RWPE2 (cell line): ENCODE measurements around the gene CSH2.
"Not testable (repeated sequence)": the region's sequence is repeated elsewhere in the genome, so short reads cannot be mapped to it uniquely, and the experiment has no call there.

Source experiments
- ATAC-seq: fragments of 200-7000 bp; cut with Tn5 transposase; 3 replicates; pipeline ENCODE4 v1.9.1; 2021; ENCODE audit warnings: low read depth
- DNase-seq: peaks from one replicate; pipeline ENCODE4 v3.0.0-alpha.2; 2020; ENCODE audit warnings: low spot score
- H3K27ac ChIP-seq: fragments of 450-650 bp; 2 replicates; pipeline ENCODE4 v1.5.1; 2017; ENCODE audit warnings: mild to moderate bottlenecking; ENCODE audit not compliant: poor library complexity, severe bottlenecking
- H3K27me3 ChIP-seq: fragments of 250-450 bp; sonication (Bioruptor Pico); 2 replicates; pipeline ENCODE4 v1.5.1; 2021; ENCODE audit warnings: mild to moderate bottlenecking, moderate library complexity; ENCODE audit not compliant: insufficient read depth, poor library complexity, severe bottlenecking
- H3K36me3 ChIP-seq: fragments of 250-450 bp; sonication (Bioruptor Pico); 2 replicates; pipeline ENCODE4 v1.5.1; 2020; ENCODE audit warnings: low read depth, mild to moderate bottlenecking, moderate library complexity
- H3K4me1 ChIP-seq: fragments of 250-450 bp; sonication (Bioruptor Pico); 2 replicates; pipeline ENCODE4 v1.5.1; 2021; ENCODE audit warnings: mild to moderate bottlenecking, moderate library complexity; ENCODE audit not compliant: insufficient read depth, poor library complexity, severe bottlenecking
- H3K4me3 ChIP-seq: fragments of 250-450 bp; sonication (Bioruptor Pico); 2 replicates; pipeline ENCODE4 v1.5.1; 2021; ENCODE audit warnings: mild to moderate bottlenecking, moderate library complexity; ENCODE audit not compliant: severe bottlenecking
- H3K9me3 ChIP-seq: fragments of 250-450 bp; sonication (Bioruptor Pico); 2 replicates; pipeline ENCODE4 v1.5.1; 2021; ENCODE audit warnings: mild to moderate bottlenecking, moderate library complexity; ENCODE audit not compliant: severe bottlenecking
- CTCF ChIP-seq: fragments of 450-650 bp; IDR thresholded peaks from one replicate; pipeline ENCODE4 v1.5.1; 2017; ENCODE audit warnings: mild to moderate bottlenecking, moderate library complexity; ENCODE audit not compliant: poor library complexity, severe bottlenecking

CSH2 gene

GRCh38 chr17:63911041-63911635, 37.7 kb upstream of the CSH2 start, which contains the start of gene CSHL1:
Gene CSHL1, minus strand, starts transcription at chr17:63911258. Its CDS starts 62 bp downstream, at chr17:63911196.
- peaks cover 7% of the 10 kb centered on the region for H3K27me3 ChIP-seq
- no peak within 1 kb of the TSS for H3K4me3 ChIP-seq
- ATAC-seq (no peak), DNase-seq (no peak)
- H3K27ac ChIP-seq = no peak within 1 kb of the TSS
- TF ChIP-seq CTCF = no peak
- no peaks in the 10 kb centered on the region for H3K36me3 ChIP-seq
- H3K4me1 ChIP-seq = no peaks in the 10 kb centered on the region
- no peaks in the 10 kb centered on the region for H3K9me3 ChIP-seq

GRCh38 chr17:63910096-63910495, 36.6 kb upstream of the CSH2 start:
- H3K36me3 ChIP-seq = no peaks in the 10 kb centered on the region
- no peaks in the 10 kb centered on the region for H3K4me1 ChIP-seq
- peaks cover 7% of the 10 kb centered on the region for H3K27me3 ChIP-seq
- ATAC-seq (no peak), DNase-seq (no peak)
- no peaks in the 10 kb centered on the region for H3K9me3 ChIP-seq
- no peak for TF ChIP-seq CTCF
- H3K4me3 ChIP-seq = no peak overlapping the region
- no peak overlapping the region for H3K27ac ChIP-seq

GRCh38 chr17:63909586-63909985, 36.1 kb upstream of the CSH2 start:
- not testable (repeated sequence) for H3K36me3 ChIP-seq, H3K4me1 ChIP-seq, H3K27me3 ChIP-seq, DNase-seq, ATAC-seq, H3K4me3 ChIP-seq, H3K27ac ChIP-seq, H3K9me3 ChIP-seq

- H3K27me3 ChIP-seq, H3K27ac ChIP-seq, H3K4me1 ChIP-seq, H3K4me3 ChIP-seq, H3K9me3 ChIP-seq, H3K36me3 ChIP-seq: not testable (repeated sequence)
- DNase-seq (peak; percentile 28), ATAC-seq (peak; percentile 57; the same call in 2 of the 3 replicates)
- TF ChIP-seq CTCF = peak; percentile 20
Observed at GRCh38 chr17:63907161-63907778, 33.8 kb upstream of the CSH2 start.

GRCh38 chr17:63904796-63905195, 31.3 kb upstream of the CSH2 start:
- DNase-seq = peak; percentile 11

GRCh38 chr17:63903787-63904201, 30.3 kb upstream of the CSH2 start:
- DNase-seq, H3K4me3 ChIP-seq, H3K4me1 ChIP-seq, H3K27ac ChIP-seq, H3K27me3 ChIP-seq, H3K9me3 ChIP-seq, H3K36me3 ChIP-seq: not testable (repeated sequence)
- peak; percentile 62 for TF ChIP-seq CTCF
- ATAC-seq = peak; percentile 37

More at GRCh38 chr17:63904796-63905195, 31.3 kb upstream of the CSH2 start:
- not testable (repeated sequence) for H3K27me3 ChIP-seq, H3K4me3 ChIP-seq, H3K4me1 ChIP-seq, H3K9me3 ChIP-seq, ATAC-seq, H3K36me3 ChIP-seq, H3K27ac ChIP-seq

- H3K36me3 ChIP-seq = not testable (repeated sequence)
- DNase-seq = peak; percentile 24
Observed at GRCh38 chr17:63901971-63902370, 28.5 kb upstream of the CSH2 start.

More at GRCh38 chr17:63901971-63902370, 28.5 kb upstream of the CSH2 start:
- H3K27ac ChIP-seq, H3K4me3 ChIP-seq, ATAC-seq, H3K9me3 ChIP-seq, H3K27me3 ChIP-seq, H3K4me1 ChIP-seq: not testable (repeated sequence)
